ENCODE measurements around the gene TBKBP1. TPM values are rescaled to one million over a fixed set of nuclear protein-coding genes. Genes with fewer than 3 reads are reported as not detected.

The TBKBP1 gene
- total RNA-seq, 1 donor from 2014 or later, result 13.8 TPM

GRCh38 chr17:47717979-47718621, 24.1 kb downstream of the TBKBP1 start:
- Histone ChIP-seq H3K9me3 (no peaks in the 10 kb centered on the region), H3K36me3 (no peaks in the 10 kb centered on the region), H3K4me1 (peaks cover 16% of the 10 kb centered on the region), H3K27ac (no peak overlapping the region), H3K4me3 (no peak overlapping the region), H3K27me3 (no peaks in the 10 kb centered on the region)
- TF ChIP-seq POLR2A (IDR thresholded peaks at IDR 0.05), result no peak
- TF ChIP-seq POLR2AphosphoS5 (IDR thresholded peaks at IDR 0.05; ENCODE audit: insufficient read depth in 1 of 2, low read depth in 1 of 2), result no peak
- TF ChIP-seq CTCF (IDR thresholded peaks at IDR 0.05), result no peak
- no peak for DNase-seq (ENCODE audit: extremely low spot score in 2 of 2)
- intact Hi-C loops (cut with DNase I), result no loop called here

GRCh38 chr17:47718634-47719405, 24.9 kb downstream of the TBKBP1 start:
- Histone ChIP-seq H3K27ac (no peak overlapping the region), H3K9me3 (no peaks in the 10 kb centered on the region), H3K4me3 (no peak overlapping the region), H3K36me3 (no peaks in the 10 kb centered on the region), H3K4me1 (peaks cover 16% of the 10 kb centered on the region), H3K27me3 (no peaks in the 10 kb centered on the region)
- DNase-seq (ENCODE audit: extremely low spot score in 2 of 2), result no peak
- intact Hi-C loops (cut with DNase I), result no loop called here
- no peak for TF ChIP-seq CTCF (IDR thresholded peaks at IDR 0.05)
- TF ChIP-seq POLR2A (IDR thresholded peaks at IDR 0.05), result no peak
- TF ChIP-seq POLR2AphosphoS5 (IDR thresholded peaks at IDR 0.05; ENCODE audit: insufficient read depth in 1 of 2, low read depth in 1 of 2), result no peak

GRCh38 chr17:47719411-47720152, 25.6 kb downstream of the TBKBP1 start:
- H3K9me3 ChIP-seq, result no peaks in the 10 kb centered on the region
- H3K4me3 ChIP-seq, result no peak overlapping the region
- H3K4me1 ChIP-seq, result peaks cover 16% of the 10 kb centered on the region
- no peaks in the 10 kb centered on the region for H3K27me3 ChIP-seq
- no peak for DNase-seq (ENCODE audit: extremely low spot score in 2 of 2)
- no peaks in the 10 kb centered on the region for H3K36me3 ChIP-seq
- H3K27ac ChIP-seq, result no peak overlapping the region
- TF ChIP-seq POLR2AphosphoS5 (IDR thresholded peaks at IDR 0.05; ENCODE audit: insufficient read depth in 1 of 2, low read depth in 1 of 2) (no peak), CTCF (IDR thresholded peaks at IDR 0.05) (no peak), POLR2A (IDR thresholded peaks at IDR 0.05) (no peak)
- intact Hi-C loops (cut with DNase I), result no loop called here

GRCh38 chr17:47720196-47720595, 26.2 kb downstream of the TBKBP1 start:
- no peaks in the 10 kb centered on the region for H3K27me3 ChIP-seq
- no peaks in the 10 kb centered on the region for H3K36me3 ChIP-seq

More at GRCh38 chr17:47720196-47720595, 26.2 kb downstream of the TBKBP1 start:
- Histone ChIP-seq H3K4me3 (no peak overlapping the region), H3K9me3 (no peaks in the 10 kb centered on the region), H3K27ac (no peak overlapping the region), H3K4me1 (peaks cover 16% of the 10 kb centered on the region)
- TF ChIP-seq POLR2AphosphoS5 (IDR thresholded peaks at IDR 0.05; ENCODE audit: insufficient read depth in 1 of 2, low read depth in 1 of 2) (no peak), POLR2A (IDR thresholded peaks at IDR 0.05) (no peak), CTCF (IDR thresholded peaks at IDR 0.05) (no peak)
- no peak for DNase-seq (ENCODE audit: extremely low spot score in 2 of 2)
- intact Hi-C loops (cut with DNase I), result no loop called here

Measured in vagina (tissue), 2 donors.